ENCODE data around the gene ATG9B. TPM values are rescaled to one million over a fixed set of nuclear protein-coding genes. Genes with fewer than 3 reads are reported as not detected.

Gene ATG9B
- total and polyA plus RNA-seq, 2 of the 13 experiments (the other 11 are each of a cell fraction or from before 2014, with no cell fraction given): 0.24 TPM; not detected in 1

GRCh38 chr7:151010307-151011096, 13.8 kb downstream of the ATG9B start (continued):
- 0 out of 2 replicates have a peak, but pooled peaks have one; percentile 29 for TF ChIP-seq ZNF142 (CRISPR knock-in tag; IDR thresholded peaks at IDR 0.05)
- no peak for TF ChIP-seq KLF15 (CRISPR knock-in tag; IDR thresholded peaks at IDR 0.05; ENCODE audit: borderline replicate concordance)
- no peak for TF ChIP-seq ZNF570 (CRISPR knock-in tag; IDR thresholded peaks at IDR 0.05; ENCODE audit: borderline replicate concordance)
- no peak for TF ChIP-seq NCOA1 (CRISPR knock-in tag; IDR thresholded peaks at IDR 0.05)
- TF ChIP-seq YEATS4 (CRISPR knock-in tag; IDR thresholded peaks at IDR 0.05; ENCODE audit: borderline replicate concordance): peak; percentile 52; the same call in 1 of the 2 replicates
- TF ChIP-seq ZNF44 (CRISPR knock-in tag; IDR thresholded peaks at IDR 0.05): no peak
- no peak for TF ChIP-seq BATF2 (CRISPR knock-in tag; IDR thresholded peaks at IDR 0.05)
- TF ChIP-seq WIZ (CRISPR knock-in tag; IDR thresholded peaks at IDR 0.05): no peak
- no peak for TF ChIP-seq RFX5 (IDR thresholded peaks at IDR 0.05; ENCODE audit: low read depth, low read length)
- no peak for TF ChIP-seq GPBP1L1 (CRISPR knock-in tag; IDR thresholded peaks at IDR 0.05)
- no peak for TF ChIP-seq KLF16 (CRISPR knock-in tag; IDR thresholded peaks at IDR 0.05)
- TF ChIP-seq ARNTL (CRISPR knock-in tag; IDR thresholded peaks at IDR 0.05): 0 out of 2 replicates have a peak, but pooled peaks have one; percentile 14
- no peak; the same call in 1 of the 2 replicates for TF ChIP-seq ZBTB26 (CRISPR knock-in tag; IDR thresholded peaks at IDR 0.05; ENCODE audit: borderline replicate concordance)
- TF ChIP-seq MAX (IDR thresholded peaks at IDR 0.05): peak; percentile 86
- TF ChIP-seq ZSCAN21 (CRISPR knock-in tag; IDR thresholded peaks at IDR 0.05; ENCODE audit: borderline replicate concordance): no peak
- TF ChIP-seq ZNF230 (CRISPR knock-in tag; IDR thresholded peaks at IDR 0.05): 0 out of 2 replicates have a peak, but pooled peaks have one; percentile 24
- 0 out of 2 replicates have a peak, but pooled peaks have one; percentile 56 for TF ChIP-seq ZNF567 (CRISPR knock-in tag; IDR thresholded peaks at IDR 0.05; ENCODE audit: borderline replicate concordance)
- TF ChIP-seq SATB2 (CRISPR knock-in tag; IDR thresholded peaks at IDR 0.05): no peak
